IMR-90 (cell line): ENCODE measurements around the gene STRIP2.

Experiments used
- BHLHE40 ChIP-seq: fragments of 150-350 bp; IDR thresholded peaks from 2 replicates; pipeline ENCODE4 v1.6.1; 2016; ENCODE audit warnings: mild to moderate bottlenecking, low read depth, low read length
- CEBPB ChIP-seq: IDR thresholded peaks from 2 replicates; pipeline ENCODE4 v1.6.1; 2012; ENCODE audit warnings: low read depth, low read length, improper control_type of control experiment
- FOS ChIP-seq: fragments of 150-350 bp; IDR thresholded peaks from 2 replicates; pipeline ENCODE4 v1.6.1; 2016; ENCODE audit warnings: low read depth, low read length
- MAFK ChIP-seq: IDR thresholded peaks from 2 replicates; pipeline ENCODE4 v1.6.1; 2012; ENCODE audit warnings: low read depth, low read length, improper control_type of control experiment
- MAZ ChIP-seq: IDR thresholded peaks from 2 replicates; pipeline ENCODE4 v1.6.1; 2012; ENCODE audit warnings: low read depth, mild to moderate bottlenecking, low read length, improper control_type of control experiment, moderate library complexity, borderline replicate concordance
- MXI1 ChIP-seq: IDR thresholded peaks from 2 replicates; pipeline ENCODE4 v1.6.1; 2012; ENCODE audit warnings: low read depth, mild to moderate bottlenecking, low read length, moderate library complexity, borderline replicate concordance
- POLR2A ChIP-seq: IDR thresholded peaks from 2 replicates; pipeline ENCODE4 v1.6.1; 2012; ENCODE audit warnings: mild to moderate bottlenecking, low read depth, low read length
- RAD21 ChIP-seq: IDR thresholded peaks from 2 replicates; pipeline ENCODE4 v1.6.1; 2012; ENCODE audit warnings: low read length, improper control_type of control experiment
- RCOR1 ChIP-seq: IDR thresholded peaks from 2 replicates; pipeline ENCODE4 v1.6.1; 2012; ENCODE audit warnings: mild to moderate bottlenecking, low read length, improper control_type of control experiment; ENCODE audit not compliant: insufficient replicate concordance
- RFX5 ChIP-seq: IDR thresholded peaks from 2 replicates; pipeline ENCODE4 v1.8.0; 2012; ENCODE audit warnings: low read depth, mild to moderate bottlenecking, low read length, moderate library complexity
- SMC3 ChIP-seq: fragments of 150-350 bp; IDR thresholded peaks from 2 replicates; pipeline ENCODE4 v1.6.1; 2016; ENCODE audit warnings: low read depth, mild to moderate bottlenecking, antibody characterized with exemption, low read length, moderate library complexity
- TF ChIP-seq, protein P1 (sequence below): fragments of 150-350 bp; IDR thresholded peaks from 2 replicates; pipeline ENCODE4 v1.6.1; 2016; ENCODE audit warnings: low read depth, mild to moderate bottlenecking, low read length, moderate library complexity, borderline replicate concordance
- TF ChIP-seq, protein P2 (sequence below): conservative IDR thresholded peaks from 2 replicates; pipeline ENCODE4 v1.5.1; 2012; ENCODE audit warnings: mild to moderate bottlenecking, low read depth, low read length, improper control_type of control experiment
- TF ChIP-seq, protein P3 (sequence below): fragments of 150-350 bp; IDR thresholded peaks from 2 replicates; pipeline ENCODE4 v1.6.1; 2017; ENCODE audit warnings: mild to moderate bottlenecking, antibody characterized with exemption, low read length, low read depth

DNA sequence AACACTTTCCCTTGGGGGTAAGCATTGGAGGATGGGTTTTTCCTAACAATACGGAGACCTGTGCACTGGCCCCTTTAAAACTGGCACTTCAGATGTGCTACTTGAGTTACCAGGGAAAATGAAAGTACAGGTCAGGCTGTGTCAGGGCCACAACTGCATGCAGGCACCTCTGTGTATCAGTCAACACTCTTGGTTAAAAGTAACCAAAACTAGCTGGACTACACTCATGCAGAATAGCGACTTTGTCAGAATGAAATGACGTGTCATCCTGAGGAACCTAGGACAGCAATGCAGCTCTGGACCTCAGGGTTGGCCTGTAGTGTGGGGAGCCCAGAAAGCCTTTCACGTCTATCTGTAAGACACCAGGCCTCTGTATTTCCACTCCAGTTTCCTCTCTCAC lies 34.3 kb downstream of the STRIP2 start:
- TF ChIP-seq POLR2A (no peak), BHLHE40 (no peak), RFX5 (no peak), SMC3 (no peak), RCOR1 (no peak), RAD21 (no peak), FOS (no peak), CEBPB (no peak), MAZ (no peak), MXI1 (no peak), MAFK (no peak)
- TF ChIP-seq, protein P1, sequence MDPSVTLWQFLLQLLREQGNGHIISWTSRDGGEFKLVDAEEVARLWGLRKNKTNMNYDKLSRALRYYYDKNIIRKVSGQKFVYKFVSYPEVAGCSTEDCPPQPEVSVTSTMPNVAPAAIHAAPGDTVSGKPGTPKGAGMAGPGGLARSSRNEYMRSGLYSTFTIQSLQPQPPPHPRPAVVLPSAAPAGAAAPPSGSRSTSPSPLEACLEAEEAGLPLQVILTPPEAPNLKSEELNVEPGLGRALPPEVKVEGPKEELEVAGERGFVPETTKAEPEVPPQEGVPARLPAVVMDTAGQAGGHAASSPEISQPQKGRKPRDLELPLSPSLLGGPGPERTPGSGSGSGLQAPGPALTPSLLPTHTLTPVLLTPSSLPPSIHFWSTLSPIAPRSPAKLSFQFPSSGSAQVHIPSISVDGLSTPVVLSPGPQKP, result no peak
- TF ChIP-seq, protein P2, sequence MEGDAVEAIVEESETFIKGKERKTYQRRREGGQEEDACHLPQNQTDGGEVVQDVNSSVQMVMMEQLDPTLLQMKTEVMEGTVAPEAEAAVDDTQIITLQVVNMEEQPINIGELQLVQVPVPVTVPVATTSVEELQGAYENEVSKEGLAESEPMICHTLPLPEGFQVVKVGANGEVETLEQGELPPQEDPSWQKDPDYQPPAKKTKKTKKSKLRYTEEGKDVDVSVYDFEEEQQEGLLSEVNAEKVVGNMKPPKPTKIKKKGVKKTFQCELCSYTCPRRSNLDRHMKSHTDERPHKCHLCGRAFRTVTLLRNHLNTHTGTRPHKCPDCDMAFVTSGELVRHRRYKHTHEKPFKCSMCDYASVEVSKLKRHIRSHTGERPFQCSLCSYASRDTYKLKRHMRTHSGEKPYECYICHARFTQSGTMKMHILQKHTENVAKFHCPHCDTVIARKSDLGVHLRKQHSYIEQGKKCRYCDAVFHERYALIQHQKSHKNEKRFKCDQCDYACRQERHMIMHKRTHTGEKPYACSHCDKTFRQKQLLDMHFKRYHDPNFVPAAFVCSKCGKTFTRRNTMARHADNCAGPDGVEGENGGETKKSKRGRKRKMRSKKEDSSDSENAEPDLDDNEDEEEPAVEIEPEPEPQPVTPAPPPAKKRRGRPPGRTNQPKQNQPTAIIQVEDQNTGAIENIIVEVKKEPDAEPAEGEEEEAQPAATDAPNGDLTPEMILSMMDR, result no peak
- TF ChIP-seq, protein P3, sequence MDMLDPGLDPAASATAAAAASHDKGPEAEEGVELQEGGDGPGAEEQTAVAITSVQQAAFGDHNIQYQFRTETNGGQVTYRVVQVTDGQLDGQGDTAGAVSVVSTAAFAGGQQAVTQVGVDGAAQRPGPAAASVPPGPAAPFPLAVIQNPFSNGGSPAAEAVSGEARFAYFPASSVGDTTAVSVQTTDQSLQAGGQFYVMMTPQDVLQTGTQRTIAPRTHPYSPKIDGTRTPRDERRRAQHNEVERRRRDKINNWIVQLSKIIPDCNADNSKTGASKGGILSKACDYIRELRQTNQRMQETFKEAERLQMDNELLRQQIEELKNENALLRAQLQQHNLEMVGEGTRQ, result no peak
